ENCODE data around the gene GATAD2B. TPM values are rescaled to one million over a fixed set of nuclear protein-coding genes. Genes with fewer than 3 reads are reported as not detected.

GATAD2B gene
- total RNA-seq, 1 donor from 2014 or later, result 12.2 TPM

GRCh38 chr1:153872331-153872730 is 50.4 kb downstream of the GATAD2B start:
- Histone ChIP-seq H3K36me3 (ENCODE audit: control insufficient read depth, insufficient read depth, low read length) (no peaks in the 10 kb centered on the region), H3K27me3 (ENCODE audit: control insufficient read depth, insufficient read depth, low read length) (no peaks in the 10 kb centered on the region), H3K4me3 (ENCODE audit: low read depth, low read length) (no peak overlapping the region)

GRCh38 chr1:153869486-153869885 is 53.3 kb downstream of the GATAD2B start:
- TF ChIP-seq, protein P1, sequence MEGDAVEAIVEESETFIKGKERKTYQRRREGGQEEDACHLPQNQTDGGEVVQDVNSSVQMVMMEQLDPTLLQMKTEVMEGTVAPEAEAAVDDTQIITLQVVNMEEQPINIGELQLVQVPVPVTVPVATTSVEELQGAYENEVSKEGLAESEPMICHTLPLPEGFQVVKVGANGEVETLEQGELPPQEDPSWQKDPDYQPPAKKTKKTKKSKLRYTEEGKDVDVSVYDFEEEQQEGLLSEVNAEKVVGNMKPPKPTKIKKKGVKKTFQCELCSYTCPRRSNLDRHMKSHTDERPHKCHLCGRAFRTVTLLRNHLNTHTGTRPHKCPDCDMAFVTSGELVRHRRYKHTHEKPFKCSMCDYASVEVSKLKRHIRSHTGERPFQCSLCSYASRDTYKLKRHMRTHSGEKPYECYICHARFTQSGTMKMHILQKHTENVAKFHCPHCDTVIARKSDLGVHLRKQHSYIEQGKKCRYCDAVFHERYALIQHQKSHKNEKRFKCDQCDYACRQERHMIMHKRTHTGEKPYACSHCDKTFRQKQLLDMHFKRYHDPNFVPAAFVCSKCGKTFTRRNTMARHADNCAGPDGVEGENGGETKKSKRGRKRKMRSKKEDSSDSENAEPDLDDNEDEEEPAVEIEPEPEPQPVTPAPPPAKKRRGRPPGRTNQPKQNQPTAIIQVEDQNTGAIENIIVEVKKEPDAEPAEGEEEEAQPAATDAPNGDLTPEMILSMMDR (IDR thresholded peaks at IDR 0.05; ENCODE audit: insufficient read depth, low read length, poor library complexity, severe bottlenecking), result no peak
- no peak overlapping the region for H3K4me3 ChIP-seq (ENCODE audit: low read depth, low read length)
- no peak for DNase-seq (ENCODE audit: low read depth)
- no peaks in the 10 kb centered on the region for H3K36me3 ChIP-seq (ENCODE audit: control insufficient read depth, insufficient read depth, low read length)
- no peaks in the 10 kb centered on the region for H3K27me3 ChIP-seq (ENCODE audit: control insufficient read depth, insufficient read depth, low read length)

More at GRCh38 chr1:153872331-153872730, 50.4 kb downstream of the GATAD2B start:
- TF ChIP-seq, protein P1 (IDR thresholded peaks at IDR 0.05; ENCODE audit: insufficient read depth, low read length, poor library complexity, severe bottlenecking), result no peak
- no peak for DNase-seq (ENCODE audit: low read depth)

- Histone ChIP-seq H3K27me3 (ENCODE audit: control insufficient read depth, insufficient read depth, low read length) (no peaks in the 10 kb centered on the region), H3K36me3 (ENCODE audit: control insufficient read depth, insufficient read depth, low read length) (no peaks in the 10 kb centered on the region), H3K4me3 (ENCODE audit: low read depth, low read length) (no peak overlapping the region)
- TF ChIP-seq, protein P1 (IDR thresholded peaks at IDR 0.05; ENCODE audit: insufficient read depth, low read length, poor library complexity, severe bottlenecking), result no peak
- DNase-seq (ENCODE audit: low read depth), result no peak
These were observed 56.5 kb downstream of the GATAD2B start for GRCh38 chr1:153866045-153866850.

GRCh38 chr1:153860285-153860684 is 62.5 kb downstream of the GATAD2B start:
- Histone ChIP-seq H3K4me3 (ENCODE audit: low read depth, low read length) (no peak overlapping the region), H3K27me3 (ENCODE audit: control insufficient read depth, insufficient read depth, low read length) (no peaks in the 10 kb centered on the region), H3K36me3 (ENCODE audit: control insufficient read depth, insufficient read depth, low read length) (no peaks in the 10 kb centered on the region)
- DNase-seq (ENCODE audit: low read depth), result no peak
- TF ChIP-seq, protein P1 (IDR thresholded peaks at IDR 0.05; ENCODE audit: insufficient read depth, low read length, poor library complexity, severe bottlenecking), result no peak

DNA sequence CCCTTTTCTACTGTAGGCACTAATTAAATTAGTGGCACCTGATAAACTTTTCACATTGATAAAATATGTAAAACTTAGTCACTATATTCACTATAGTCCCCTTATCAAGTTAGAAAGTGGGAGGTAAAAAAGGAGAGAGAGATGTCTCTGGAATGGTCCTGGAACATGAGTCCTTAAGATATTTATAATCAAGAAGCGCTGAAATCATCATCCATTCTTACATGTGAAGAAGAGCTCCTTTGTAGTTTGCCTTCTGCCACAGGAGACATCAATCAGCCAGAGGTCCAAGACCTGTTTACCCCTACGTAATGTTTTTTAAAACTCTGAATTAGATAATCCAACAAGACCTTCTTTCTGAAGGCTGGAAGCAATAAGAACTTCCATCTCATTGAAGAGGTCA is 65.3 kb downstream of the GATAD2B start:
- Histone ChIP-seq H3K27me3 (ENCODE audit: control insufficient read depth, insufficient read depth, low read length) (no peaks in the 10 kb centered on the region), H3K4me3 (ENCODE audit: low read depth, low read length) (no peak overlapping the region), H3K36me3 (ENCODE audit: control insufficient read depth, insufficient read depth, low read length) (no peaks in the 10 kb centered on the region)
- TF ChIP-seq, protein P1 (IDR thresholded peaks at IDR 0.05; ENCODE audit: insufficient read depth, low read length, poor library complexity, severe bottlenecking), result no peak
- DNase-seq (ENCODE audit: low read depth), result no peak

DNA sequence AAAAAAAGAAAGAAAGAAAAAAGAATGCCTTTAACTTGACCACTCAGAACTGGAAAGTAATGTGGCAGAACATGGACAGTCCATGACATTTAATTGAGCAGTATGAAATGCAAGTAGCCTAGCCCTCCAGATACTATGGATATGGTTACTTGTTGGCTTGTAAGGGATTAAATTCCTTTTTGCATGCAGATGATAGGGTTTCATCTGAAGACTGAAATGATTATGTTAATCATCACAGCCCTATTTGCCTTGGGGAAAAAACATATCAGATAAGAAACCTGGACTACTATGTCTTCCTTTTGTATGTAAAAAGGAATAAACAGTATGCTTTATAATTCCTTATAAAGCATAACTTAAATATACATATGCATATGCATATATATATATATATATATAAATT is 66.0 kb downstream of the GATAD2B start:
- DNase-seq (ENCODE audit: low read depth), result no peak
- Histone ChIP-seq H3K36me3 (ENCODE audit: control insufficient read depth, insufficient read depth, low read length) (no peaks in the 10 kb centered on the region), H3K4me3 (ENCODE audit: low read depth, low read length) (no peak overlapping the region), H3K27me3 (ENCODE audit: control insufficient read depth, insufficient read depth, low read length) (no peaks in the 10 kb centered on the region)
- TF ChIP-seq, protein P1 (IDR thresholded peaks at IDR 0.05; ENCODE audit: insufficient read depth, low read length, poor library complexity, severe bottlenecking), result no peak

Measured in kidney epithelial cell (primary cell).